Hepatocyte (in vitro differentiated cells): ENCODE data around the gene TRAPPC8.

Experiments
- CTCF ChIP-seq: fragments of 200-600 bp; sonication (generic); IDR thresholded peaks from 2 replicates; pipeline ENCODE4 v1.5.1; 2016; ENCODE audit warnings: antibody characterized with exemption, mild to moderate bottlenecking; ENCODE audit not compliant: poor library complexity
- EZH2 ChIP-seq: fragments of 200-600 bp; sonication (generic); IDR thresholded peaks from 2 replicates; pipeline ENCODE4 v1.6.1; 2016; ENCODE audit warnings: antibody characterized with exemption, mild to moderate bottlenecking, borderline replicate concordance
- EZH2phosphoT487 ChIP-seq: fragments of 200-600 bp; sonication (generic); IDR thresholded peaks from one replicate; pipeline ENCODE4 v1.6.1; 2018; ENCODE audit warnings: antibody characterized with exemption, mild to moderate bottlenecking, low read depth, moderate library complexity; ENCODE audit not compliant: unreplicated experiment, severe bottlenecking

GRCh38 chr18:31920277-31920676, 22.7 kb downstream of the TRAPPC8 start:
- no peak for TF ChIP-seq CTCF
- no peak for TF ChIP-seq EZH2phosphoT487
- no peak for TF ChIP-seq EZH2
